NCI-H2107 (cell line): Measurements from ENCODE around the gene PNKP.

Experiments
- DNase-seq: peaks from one replicate; lab custom pipeline; 2025; lab: John Stamatoyannopoulos, UW

PNKP gene

DNA sequence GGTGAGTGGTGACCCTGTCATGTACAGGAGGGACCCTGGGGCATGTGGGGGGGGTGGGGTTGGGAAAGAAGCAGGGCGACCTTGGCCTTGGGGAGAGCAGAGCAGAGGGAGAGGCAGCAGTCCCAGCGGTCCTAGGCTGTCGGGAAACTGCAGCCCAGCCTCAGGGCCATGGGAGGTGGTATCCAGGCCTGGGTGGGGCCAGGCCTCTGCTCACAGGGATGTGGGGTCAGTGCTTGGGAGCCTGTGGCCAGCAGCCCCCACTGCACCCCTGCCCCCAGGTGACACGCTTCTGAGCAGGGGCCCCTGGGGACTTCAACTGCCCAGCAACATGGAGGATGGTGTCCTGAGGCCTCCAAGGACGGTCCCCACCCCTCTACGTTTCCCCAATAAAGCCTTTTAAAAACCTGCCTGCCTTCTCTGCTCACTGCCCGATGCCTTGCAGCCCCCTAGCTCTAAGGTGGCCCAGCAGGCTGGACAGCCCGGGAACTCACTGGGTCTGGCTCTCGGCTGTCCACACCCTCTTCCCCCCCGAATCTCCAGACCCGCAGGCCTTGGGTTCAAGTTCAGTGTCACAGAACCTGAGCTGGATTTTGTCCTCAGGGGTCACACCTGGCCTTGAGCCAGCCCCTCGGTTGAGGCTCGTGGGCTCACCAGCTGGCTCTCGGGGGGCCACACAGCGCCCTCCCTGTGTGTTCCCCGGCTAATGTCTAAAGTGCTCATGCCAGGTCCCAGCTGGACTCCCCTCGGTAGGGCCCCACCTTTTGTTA is 6.9 kb downstream of the PNKP start:
- no peak for DNase-seq

DNA sequence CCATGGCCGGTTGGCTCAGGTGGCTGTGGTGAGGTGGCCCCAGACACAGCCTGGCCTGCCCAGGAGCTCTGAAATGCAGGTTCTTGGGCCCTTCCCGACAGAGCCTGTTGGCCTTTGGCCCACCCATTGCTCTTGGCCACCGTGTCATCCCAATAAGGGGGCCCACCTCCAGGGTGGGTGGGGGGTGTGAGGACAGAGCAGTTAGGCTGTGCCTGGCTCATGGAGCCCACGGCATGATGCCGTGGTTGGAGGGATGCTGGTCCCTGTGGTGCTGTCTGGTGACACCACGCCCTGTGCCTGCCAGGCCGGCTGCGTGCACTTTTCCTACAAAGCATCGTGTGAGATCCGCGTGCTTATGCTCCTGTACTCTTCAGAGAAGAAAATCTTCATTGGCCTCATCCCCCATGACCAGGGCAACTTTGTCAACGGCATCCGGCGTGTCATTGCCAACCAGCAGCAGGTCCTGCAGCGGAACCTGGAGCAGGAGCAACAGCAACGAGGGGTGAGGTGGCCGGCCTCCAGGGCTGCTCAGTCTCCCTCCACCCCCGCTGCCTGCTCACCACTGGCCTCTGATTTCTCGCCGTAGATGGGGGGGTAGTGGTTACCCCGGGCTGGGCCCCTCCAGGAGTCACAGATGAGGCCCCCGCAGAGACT is 7.6 kb downstream of the PNKP start:
- DNase-seq = no peak

DNA sequence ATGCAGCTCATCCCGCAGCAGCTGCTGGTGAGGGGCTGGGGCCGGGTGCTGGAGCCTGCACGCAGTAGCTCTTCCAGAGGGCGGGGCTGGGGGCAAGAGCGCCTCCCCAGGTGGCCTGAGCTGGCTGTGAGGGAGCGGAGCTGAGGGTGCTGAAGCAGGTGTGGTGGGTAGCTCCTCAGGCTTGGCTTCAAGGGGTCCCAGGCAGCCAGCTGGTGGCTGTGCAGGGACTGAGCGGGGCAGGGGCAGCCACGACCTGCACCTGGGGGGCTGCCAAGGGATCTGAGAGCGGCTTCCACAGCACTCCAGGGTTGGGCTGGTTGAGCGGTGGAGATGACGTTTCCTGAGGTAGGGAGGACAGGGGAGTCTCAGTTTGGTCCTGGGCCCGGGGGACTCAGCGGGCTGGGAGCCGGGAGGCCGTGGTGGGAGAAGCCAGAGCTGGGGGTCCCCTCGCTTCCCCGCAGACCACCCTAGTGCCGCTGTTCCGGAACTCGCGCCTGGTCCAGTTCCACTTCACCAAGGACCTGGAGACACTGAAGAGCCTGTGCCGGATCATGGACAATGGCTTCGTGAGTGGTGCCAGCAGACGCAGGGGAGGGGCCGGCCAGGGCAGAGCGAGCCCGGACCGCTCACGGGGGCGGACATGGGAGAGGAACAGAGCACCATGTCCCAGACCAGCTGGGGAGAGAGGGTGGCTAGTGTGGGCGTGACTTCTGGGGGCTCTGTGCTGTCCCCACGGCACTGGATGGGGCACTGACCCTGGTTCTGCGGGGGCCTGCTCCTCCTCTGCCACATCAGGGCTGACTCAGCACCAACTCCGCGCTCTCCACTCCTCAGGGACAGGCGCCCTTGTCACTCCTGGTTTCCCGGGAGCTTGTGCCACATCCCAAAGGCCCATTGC is 9.0 kb downstream of the PNKP start:
- DNase-seq = no peak

DNA sequence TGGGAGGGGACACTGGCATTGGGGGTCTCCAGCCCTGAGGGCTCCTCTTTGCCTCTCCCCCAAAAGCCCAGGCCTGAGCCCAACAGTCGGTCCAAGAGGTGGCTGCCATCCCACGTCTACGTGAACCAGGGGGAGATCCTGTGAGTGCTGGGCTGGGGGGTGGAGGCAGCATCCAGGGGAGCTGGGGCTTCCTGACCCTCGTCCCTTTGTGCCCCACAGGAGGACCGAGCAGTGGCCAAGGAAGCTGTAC is 9.6 kb downstream of the PNKP start:
- DNase-seq = no peak

DNA sequence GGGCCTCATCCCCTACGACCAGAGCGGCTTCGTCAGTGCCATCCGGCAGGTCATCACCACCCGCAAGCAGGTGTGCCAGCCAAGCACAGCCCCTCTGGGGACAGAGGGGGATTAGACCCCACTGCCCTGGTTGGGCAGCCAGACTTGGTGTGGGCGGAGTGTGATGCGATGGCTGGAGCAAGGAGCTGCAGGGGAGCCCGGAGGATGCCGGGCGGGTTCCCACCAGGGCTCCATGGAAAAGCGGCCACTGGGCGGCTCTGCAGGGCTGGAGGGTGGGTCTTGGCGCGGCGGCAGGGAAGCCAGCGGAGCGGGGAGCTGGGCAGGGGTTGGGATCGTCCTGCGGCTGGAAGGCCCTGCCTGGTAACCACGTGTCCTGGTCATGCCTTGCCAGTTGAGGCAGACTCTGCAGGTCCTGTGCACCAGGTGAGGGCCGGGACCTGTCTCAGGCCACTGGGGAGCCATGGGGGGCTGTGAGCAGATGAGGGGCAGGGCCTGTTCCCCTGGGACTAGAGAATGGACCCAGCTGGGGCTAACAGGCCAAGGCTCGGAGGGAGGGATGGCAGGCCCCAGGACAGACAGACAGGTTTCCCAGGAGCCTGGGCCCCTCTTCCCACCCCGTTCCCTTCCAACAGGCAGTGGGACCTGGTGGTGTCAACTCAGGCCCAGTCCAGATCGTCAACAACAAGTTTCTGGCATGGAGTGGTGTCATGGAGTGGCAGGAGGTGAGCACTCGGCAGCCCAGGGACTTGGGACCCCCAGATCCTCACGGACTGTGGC is 10.1 kb downstream of the PNKP start:
- DNase-seq = no peak

DNA sequence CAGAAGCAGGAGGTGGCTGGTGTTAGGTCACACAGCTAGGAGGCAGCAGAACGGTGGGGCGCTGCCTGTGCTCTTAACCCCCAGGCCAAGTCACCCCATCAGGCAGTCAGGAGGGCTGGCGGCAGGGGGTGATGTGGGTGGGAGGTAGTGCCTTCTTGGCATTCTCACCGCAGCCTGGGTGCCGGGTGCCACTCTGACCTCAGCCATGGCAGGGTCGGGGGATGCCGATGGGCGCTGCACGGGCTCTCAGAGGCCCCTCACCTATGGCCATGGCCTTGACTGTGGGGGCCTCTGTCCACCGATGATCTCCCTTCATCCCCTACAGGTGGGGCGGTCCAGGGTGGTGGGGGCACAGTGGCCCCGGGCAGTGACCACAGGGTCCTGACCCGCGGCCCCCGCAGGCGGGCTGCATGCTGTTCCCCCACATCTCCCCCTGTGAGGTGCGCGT is 10.8 kb downstream of the PNKP start:
- DNase-seq = no peak

DNA sequence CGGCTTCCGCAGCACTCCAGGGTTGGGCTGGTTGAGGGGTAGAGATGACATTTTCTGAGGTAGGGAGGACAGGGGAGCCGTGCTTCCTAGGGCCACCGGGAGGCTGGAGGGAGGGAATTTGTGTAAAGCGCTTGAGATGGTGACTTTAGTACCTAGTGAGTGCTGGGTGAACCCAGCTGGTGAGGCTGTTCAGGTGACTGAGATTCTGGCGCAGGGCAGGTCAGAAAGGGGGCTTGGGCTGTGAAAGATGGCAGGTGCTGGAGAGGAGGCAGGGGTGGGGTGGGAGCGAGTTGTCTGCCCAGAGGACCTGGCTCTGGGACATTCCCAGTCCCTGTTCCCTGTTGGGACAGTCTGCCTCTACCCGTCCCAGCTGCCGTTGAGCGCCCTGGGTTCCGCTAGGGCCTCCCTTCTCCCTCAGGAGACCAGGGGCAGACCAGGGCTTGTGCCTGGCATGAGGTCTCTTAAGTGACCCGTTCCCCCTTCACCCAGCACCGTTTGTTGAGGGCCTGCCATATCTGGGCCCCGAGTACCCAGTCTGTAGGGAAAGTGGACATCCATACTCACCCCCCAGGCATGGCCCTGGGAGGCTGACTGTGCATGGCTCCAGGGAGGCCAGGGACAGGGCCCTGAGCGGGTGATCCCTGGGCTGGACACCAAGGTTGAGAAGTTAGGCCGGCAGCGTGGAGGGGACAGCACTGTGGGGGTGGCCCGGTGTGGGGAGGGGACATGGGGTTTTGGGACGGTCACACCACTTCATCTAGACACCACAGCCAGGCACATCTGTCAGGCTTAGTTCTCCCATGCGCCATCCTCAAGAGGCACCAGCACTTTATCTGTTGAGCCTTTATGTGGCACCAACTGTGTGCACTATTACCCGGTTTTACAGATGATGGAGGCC is 11.5 kb downstream of the PNKP start:
- no peak for DNase-seq

DNA sequence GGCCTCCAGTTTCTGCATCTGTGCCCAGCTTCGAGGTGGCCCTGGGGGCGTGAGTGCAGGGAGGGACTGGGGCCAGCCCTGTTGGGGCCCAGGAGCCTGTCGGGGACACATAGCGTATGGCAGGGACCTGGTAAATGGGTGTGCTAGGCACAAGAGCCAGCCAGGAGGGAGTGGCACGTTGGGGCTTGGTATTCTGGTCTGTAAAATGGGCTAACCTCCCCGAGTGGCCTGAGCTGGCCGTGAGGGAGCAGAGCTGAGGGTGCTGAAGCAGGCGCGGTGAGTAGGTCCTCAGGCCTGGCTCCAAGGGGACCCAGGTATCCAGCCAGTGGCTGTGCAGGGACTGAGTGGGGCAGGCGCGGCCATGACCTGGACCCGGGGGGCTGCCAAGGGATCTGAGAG is 12.1 kb downstream of the PNKP start:
- no peak for DNase-seq

DNA sequence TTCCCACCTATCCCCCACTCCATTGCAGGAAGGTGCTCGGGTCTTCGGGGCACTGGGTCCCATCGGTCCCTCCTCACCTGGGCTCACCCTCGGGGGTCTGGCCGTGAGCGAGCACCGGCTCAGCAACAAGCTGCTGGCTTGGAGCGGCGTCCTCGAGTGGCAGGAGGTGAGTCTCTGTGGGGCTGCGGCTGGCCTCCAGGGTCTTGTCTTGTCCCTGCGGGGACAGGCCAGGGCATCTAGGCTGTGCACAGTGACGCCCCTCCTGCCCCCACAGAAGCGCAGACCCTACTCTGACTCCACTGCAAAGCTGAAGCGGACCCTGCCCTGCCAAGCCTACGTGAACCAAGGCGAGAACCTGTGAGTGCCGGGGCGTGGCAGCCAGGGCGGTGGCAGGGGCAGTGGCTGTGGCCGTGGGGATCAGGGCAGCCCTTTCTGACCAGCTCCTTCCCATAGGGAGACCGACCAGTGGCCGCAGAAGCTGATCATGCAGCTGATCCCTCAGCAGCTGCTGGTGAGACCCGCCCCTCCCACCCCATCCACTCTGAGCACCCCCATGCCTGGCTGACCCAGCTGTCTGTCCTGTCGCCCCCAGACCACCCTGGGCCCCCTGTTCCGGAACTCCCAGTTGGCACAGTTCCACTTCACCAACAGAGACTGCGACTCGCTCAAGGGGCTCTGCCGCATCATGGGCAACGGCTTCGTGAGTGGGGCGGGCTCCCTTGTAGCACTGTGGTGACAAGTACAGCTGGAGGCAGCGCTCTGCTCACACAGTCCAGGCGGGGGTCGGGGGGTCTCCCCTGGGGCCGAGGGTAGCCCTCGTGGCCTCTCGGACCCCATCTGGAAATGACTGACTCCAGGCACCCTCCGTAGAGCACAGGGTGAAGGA is 12.8 kb downstream of the PNKP start:
- DNase-seq = no peak

DNA sequence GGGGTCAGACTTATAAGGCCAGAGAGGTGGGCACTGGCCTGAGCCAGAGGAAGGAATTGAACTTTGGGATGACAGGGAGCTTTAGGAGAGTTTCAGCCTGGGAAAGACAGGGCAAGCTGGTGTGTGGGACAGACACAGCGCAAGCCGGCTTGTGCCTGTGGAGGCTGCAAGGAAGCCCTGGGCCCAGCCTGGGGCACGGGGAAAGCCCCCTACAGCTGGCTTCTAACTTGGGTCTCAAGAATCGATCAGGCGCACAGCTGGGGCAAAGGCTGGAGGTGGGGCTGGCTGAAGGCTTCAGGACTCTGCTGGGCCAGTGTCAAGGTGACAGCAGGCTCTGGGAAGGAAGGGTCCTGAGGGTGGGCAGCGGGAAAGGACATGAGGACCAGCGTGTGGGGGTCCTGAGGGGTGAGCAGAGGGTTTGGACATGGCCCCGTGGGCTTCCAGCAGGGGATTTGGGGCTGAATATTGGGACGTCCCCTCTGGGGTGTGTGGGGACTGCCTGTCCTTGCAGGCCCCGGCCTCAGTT is 13.5 kb downstream of the PNKP start:
- no peak for DNase-seq

DNA sequence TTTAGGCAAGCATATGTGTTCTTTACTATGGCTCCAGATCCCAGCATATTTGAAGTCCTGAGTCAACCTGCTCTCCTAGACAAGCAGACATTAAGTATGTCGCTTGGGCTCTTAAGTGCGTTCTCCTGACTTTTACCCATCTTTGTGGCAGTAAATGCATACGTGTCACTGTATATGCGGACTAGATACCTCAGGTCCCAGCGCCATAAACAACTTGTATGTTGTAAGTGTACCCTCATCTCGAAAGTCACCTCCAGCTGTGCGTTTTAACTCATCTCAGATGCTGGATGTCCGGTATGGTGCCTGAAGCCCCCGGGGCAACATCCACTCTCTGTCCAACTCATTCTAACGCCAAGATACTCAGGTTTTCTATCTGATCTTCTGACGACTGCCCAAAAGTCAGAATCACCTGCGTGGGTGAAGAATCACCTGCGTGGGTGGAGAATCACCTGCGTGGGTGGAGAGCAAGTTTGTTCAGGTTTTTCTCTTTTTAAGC is 14.7 kb downstream of the PNKP start:
- no peak for DNase-seq

DNA sequence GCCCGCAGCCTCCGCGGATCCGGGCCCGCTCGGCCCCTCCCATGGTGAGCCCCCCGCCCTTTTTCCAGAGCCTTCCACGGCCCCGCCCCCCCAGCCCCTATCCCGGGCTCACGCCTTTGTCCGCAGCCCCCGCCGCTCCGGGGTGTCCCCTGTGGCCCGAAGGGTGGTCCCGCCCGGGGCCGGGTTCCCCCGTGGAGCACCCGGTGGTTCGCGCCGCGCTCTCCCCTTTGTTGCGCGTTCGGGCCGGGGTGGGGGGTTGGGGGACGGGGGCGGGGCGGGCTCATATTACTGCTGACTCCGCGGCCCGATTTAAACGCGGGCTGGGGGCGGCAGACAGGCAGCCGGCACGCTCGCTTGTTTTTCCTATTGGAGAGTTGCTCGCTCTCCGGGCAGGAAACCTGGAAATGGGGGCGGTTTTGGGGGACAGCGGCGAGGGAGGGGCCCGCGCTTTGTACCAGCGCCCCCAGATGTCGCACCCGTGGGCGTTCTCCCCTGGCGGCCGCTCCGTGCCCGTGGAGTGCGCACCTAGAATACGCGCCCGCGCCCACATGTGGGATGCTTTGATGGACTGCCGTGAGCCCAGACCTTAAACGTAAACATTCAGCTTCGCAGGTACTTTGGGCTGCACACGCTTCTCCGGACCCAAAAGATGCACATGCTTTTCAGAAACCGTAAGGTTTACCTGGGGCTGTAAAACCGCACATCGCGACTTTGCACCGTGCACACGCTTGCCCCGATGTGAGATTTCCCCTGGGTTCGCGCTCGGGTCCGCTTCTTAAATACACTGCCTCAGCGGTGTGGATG is 15.7 kb downstream of the PNKP start:
- no peak for DNase-seq

DNA sequence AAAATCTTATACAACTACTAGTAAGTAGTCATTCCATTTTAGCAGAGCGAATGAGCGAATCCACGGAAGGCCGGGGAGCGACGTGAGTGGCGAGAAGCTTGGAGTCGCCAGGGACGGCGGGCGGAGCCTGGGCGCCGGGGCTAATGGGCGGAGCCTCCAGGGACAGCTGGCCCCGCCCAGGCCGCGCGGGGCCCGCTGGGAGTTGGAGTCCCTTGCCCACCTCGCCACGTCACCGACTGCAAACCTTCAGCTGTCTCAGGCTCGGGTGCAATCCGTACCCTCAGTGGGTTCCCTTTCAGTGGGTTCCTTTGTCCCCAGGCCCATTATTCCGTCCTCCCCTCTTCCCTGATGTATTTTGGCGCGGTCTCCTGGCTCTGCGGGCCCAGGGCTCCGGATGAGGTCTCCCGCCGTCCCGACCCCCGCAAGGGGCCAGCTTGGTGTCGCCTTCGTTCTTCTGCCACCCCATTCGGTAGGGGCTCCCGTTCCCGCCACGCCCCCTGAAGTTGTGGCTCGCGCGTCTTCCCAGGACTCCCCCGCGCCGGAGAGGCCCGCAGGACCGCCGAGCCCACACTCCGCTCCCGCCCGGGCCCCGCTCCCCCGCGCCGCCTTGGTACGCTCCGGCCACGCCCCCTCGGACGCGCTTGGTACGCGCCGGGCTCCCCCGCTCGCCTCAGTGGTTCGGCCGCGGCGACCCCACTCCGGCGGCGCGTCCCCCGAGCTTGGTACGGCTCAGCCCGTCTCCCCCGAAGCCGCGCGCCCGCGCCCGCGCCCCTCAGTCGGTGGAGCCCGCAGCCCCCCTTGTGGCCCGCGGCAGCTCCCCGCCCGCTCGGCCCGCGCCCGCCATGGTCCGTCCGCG is 16.7 kb downstream of the PNKP start, which contains the start of gene PTOV1:
PTOV1 (plus strand) TSS at position 673 of the 856 bp plus-strand sequence.
- peak; percentile 73 for DNase-seq

DNA sequence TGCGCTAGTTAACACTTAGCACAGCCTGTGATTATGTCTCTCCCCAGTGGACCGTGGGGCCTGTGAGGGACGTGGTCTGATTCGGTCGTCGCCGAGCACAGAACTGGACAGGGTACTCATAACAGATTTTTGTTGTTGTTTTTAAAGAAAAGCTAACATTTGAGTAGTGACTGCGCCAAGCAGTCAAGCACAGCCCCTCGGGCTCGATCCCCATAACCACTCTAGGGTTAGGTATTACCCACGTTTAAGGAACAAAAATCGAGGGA is 17.2 kb downstream of the PNKP start:
- no peak for DNase-seq

DNA sequence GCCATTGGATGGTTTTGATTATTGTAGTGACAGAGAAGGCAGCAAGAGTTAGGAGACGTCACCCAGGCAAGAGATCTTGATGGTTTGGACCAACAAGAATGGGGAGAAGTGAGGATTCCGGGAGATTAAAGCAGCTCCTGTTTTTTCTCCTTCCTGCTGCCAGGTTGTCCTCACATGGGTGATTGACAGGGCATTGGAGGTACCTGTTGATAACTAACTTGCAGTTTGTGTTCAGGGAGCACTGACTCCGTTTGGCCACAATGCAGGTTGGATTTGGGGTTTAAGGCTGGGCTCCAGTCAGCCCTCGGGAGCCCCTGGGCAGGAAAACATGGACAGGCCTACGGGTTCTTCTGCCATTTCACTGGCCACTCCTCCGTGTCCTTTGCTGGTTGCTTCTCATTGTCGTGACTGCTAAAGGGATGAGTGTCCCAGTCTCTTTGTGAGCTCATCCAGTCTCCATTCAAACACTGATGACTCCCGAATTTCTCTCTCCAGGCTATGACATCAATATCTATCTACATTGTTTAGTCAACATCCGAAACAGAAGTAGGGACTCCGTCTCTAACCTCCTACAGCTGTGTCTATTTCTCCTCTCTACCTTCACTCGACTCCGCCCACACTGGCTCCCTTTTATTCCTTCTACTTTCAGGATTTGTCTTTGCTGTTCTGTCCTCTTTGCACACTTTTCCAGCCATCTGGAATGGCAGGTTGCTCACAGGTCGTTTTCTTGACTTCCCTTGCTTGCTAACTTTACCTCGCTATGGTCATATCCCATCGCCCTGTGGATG is 17.7 kb downstream of the PNKP start:
- DNase-seq = no peak

DNA sequence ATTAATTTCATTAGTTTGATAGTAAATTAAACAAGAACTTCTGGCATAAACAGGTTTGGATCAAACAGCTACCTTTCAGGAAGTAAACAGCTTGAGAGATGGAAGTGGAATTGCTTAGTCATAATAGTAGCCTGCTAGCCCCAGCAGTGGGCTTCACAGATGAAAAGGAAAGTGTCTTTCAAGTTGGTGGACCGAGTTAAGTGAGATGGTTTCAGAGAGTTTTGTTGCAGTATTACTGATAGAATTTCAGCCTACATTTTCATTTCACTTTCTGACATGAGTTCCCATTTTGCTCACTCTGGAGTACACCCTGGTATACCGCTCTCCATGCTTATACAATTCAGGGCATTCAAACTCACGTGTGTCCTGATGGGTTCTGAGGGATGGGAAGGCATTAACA is 18.4 kb downstream of the PNKP start:
- no peak for DNase-seq
